ENCODE results near the gene PILRB.

- TF ChIP-seq GLI4 (CRISPR knock-in tag; IDR thresholded peaks at IDR 0.05; ENCODE audit: borderline replicate concordance) (no peak), ZSCAN25 (CRISPR knock-in tag; IDR thresholded peaks at IDR 0.05) (no peak), YY1 (IDR thresholded peaks at IDR 0.05; ENCODE audit: insufficient read depth, insufficient replicate concordance, low read depth, low read length) (no peak), TMF1 (CRISPR knock-in tag; IDR thresholded peaks at IDR 0.05; ENCODE audit: low read depth) (no peak), ZFP36 (IDR thresholded peaks at IDR 0.05; ENCODE audit: borderline replicate concordance, low read depth, low read length, partially characterized antibody) (no peak)
Observed at GRCh38 chr7:100400041-100400440, 42.1 kb downstream of the PILRB start.
